Activated T-cell treated with anti-CD3 and anti-CD28 coated beads, Interleukin-2, amount 50 U/mL, for 24 hours (primary cell): ENCODE results near the gene PABPN1L.
"Not testable (repeated sequence)": the region's sequence is repeated elsewhere in the genome, so short reads cannot be mapped to it uniquely, and the experiment has no call there.

ENCODE experiments used
- DNase-seq: peaks from one replicate; pipeline ENCODE4 v3.0.0-alpha.2; 2020
- H3K27ac Mint-ChIP-seq: 2 replicates; pipeline ENCODE4 v1.8.0; 2020; ENCODE audit warnings: mild to moderate bottlenecking, mixed read lengths
- H3K27me3 Mint-ChIP-seq: 2 replicates; pipeline ENCODE4 v1.8.0; 2020; ENCODE audit warnings: mixed read lengths
- H3K36me3 Mint-ChIP-seq: 2 replicates; pipeline ENCODE4 v1.8.0; 2020; ENCODE audit warnings: low read depth, mixed read lengths
- H3K4me1 Mint-ChIP-seq: 2 replicates; pipeline ENCODE4 v1.8.0; 2020; ENCODE audit warnings: low read depth, mixed read lengths
- H3K4me3 Mint-ChIP-seq: 2 replicates; pipeline ENCODE4 v1.8.0; 2020; ENCODE audit warnings: mild to moderate bottlenecking, moderate library complexity, mixed read lengths
- H3K9me3 Mint-ChIP-seq: 2 replicates; pipeline ENCODE4 v1.8.0; 2020; ENCODE audit warnings: mixed read lengths

Gene PABPN1L

DNA sequence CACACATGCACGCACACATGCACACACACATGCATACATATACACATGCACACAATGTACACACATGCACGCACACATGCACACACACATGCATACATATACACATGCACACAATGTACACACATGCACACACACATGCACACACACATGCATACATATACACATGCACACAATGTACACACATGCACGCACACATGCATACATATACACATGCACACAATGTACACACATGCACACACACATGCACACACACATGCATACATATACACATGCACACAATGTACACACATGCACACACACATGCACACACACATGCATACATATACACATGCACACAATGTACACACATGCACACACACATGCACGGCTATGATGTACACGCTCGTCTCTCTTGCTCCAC lies 27.8 kb upstream of the PABPN1L start:
- H3K27me3 Mint-ChIP-seq, H3K4me1 Mint-ChIP-seq, H3K4me3 Mint-ChIP-seq, H3K9me3 Mint-ChIP-seq, H3K36me3 Mint-ChIP-seq, DNase-seq, H3K27ac Mint-ChIP-seq: not testable (repeated sequence)

DNA sequence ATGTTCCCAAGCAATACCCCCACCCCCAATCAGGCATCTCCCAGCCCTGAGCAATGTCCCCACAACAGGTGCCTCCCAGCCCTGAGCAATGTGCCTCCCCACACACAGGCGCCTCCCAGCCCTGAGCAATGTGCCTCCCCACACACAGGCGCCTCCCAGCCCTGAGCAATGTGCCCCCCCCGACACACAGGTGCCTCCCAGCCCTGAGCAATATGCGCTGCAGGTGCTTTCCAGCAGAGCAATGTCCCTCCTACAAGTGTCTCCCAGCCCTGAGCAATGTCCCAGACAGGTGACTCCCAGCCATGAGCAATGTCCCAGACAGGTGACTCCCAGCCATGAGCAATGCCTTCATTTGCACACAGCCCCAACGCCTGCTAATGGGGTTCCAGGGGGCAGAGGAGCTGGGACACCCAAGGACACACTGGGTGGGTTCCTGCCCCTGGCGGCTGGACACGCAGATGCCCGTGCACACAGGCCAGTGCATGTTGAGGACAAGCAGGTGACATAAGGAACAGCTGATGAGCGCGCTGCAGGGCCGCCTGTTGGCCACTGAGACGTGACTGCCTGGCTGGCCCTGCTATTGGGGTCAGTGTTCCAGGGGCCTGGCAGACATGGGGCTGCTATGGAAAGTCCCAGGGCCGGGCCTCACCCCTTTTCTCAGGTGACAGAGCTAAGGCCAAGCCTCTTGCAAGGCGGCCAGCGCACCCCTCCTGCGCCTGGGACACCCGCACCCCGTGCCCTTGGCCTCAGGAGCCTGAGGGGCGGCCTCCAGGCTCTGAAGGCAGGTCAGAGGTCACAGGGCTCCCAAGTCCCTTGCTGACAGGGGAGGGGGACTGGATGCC lies 26.9 kb upstream of the PABPN1L start:
- Mint-ChIP-seq H3K9me3 (no peaks in the 10 kb centered on the region), H3K27me3 (no peaks in the 10 kb centered on the region), H3K27ac (no peak overlapping the region), H3K4me1 (no peaks in the 10 kb centered on the region), H3K36me3 (no peaks in the 10 kb centered on the region), H3K4me3 (no peak overlapping the region)
- no peak for DNase-seq

DNA sequence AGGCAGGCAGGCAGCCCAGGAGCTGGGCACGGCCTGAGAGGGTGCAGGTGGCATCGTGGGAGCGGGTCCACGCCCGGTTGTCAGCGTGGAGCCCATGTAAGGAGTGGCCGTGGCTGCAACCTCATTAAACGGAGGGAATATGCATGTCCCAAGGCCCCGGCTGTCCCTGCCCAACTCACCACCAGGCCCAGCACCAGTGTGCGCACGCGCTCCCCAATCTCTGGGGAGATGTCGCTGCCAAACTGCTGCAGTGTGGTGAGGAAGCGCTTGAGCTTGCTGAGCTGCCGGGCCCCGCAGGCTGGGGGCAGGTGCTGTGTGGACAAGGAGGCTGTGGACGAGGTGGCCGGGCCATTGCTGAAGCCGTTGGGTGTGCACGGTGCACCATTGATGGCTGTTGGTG lies 25.6 kb upstream of the PABPN1L start:
- Mint-ChIP-seq H3K9me3 (no peaks in the 10 kb centered on the region), H3K36me3 (no peaks in the 10 kb centered on the region), H3K4me1 (no peaks in the 10 kb centered on the region), H3K4me3 (no peak overlapping the region), H3K27ac (no peak overlapping the region), H3K27me3 (no peaks in the 10 kb centered on the region)
- DNase-seq, result no peak

DNA sequence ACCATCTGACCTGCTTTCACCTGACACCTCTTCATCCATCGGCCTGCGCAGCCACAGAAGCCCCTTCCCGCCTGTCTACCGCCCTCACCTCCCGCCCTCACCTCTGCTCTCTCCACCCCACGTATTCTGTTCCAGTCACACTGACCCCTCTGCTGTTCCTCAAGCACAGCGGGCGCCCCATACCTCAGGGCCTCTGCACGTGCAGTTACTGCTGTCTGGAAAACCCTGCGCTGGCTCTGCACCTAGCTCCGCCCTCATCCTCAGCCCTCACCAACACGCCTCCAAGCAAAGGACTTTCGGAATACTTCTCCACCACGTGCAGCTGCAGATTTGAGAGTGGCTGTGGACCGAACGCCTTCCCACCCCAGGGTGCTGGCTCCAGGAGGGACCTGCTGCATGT lies 24.6 kb upstream of the PABPN1L start:
- no peaks in the 10 kb centered on the region for H3K4me1 Mint-ChIP-seq
- H3K27me3 Mint-ChIP-seq, result no peaks in the 10 kb centered on the region
- H3K36me3 Mint-ChIP-seq, result no peaks in the 10 kb centered on the region
- H3K27ac Mint-ChIP-seq, result no peak overlapping the region
- no peak overlapping the region for H3K4me3 Mint-ChIP-seq
- no peak for DNase-seq
- no peaks in the 10 kb centered on the region for H3K9me3 Mint-ChIP-seq

DNA sequence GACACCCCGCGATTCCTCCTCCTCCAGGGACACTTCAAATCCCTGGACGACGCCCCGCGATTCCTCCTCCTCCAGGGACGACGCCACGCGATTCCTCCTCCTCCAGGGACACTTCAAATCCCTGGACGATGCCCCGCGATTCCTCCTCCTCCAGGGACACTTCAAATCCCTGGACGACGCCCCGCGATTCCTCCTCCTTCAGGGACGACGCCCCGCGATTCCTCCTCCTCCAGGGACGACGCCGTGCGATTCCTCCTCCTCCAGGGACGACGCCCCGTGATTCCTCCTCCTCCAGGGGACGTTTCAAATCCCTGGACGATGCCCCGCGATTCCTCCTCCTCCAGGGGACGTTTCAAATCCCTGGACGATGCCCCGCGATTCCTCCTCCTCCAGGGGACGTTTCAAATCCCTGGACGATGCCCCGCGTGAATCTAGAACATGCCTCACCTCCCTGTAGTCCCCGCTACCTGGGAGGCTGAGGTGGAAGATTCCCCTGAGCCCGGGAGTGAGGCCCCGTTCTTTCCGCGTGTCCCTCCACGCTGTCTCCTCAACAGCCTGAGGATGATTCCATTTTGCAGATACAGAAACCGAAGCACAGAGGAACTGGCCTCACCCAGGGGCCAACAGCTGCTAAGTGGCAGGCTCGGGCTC lies 23.4 kb upstream of the PABPN1L start:
- not testable (repeated sequence) for H3K27me3 Mint-ChIP-seq, H3K36me3 Mint-ChIP-seq, DNase-seq, H3K4me1 Mint-ChIP-seq, H3K4me3 Mint-ChIP-seq, H3K27ac Mint-ChIP-seq, H3K9me3 Mint-ChIP-seq

DNA sequence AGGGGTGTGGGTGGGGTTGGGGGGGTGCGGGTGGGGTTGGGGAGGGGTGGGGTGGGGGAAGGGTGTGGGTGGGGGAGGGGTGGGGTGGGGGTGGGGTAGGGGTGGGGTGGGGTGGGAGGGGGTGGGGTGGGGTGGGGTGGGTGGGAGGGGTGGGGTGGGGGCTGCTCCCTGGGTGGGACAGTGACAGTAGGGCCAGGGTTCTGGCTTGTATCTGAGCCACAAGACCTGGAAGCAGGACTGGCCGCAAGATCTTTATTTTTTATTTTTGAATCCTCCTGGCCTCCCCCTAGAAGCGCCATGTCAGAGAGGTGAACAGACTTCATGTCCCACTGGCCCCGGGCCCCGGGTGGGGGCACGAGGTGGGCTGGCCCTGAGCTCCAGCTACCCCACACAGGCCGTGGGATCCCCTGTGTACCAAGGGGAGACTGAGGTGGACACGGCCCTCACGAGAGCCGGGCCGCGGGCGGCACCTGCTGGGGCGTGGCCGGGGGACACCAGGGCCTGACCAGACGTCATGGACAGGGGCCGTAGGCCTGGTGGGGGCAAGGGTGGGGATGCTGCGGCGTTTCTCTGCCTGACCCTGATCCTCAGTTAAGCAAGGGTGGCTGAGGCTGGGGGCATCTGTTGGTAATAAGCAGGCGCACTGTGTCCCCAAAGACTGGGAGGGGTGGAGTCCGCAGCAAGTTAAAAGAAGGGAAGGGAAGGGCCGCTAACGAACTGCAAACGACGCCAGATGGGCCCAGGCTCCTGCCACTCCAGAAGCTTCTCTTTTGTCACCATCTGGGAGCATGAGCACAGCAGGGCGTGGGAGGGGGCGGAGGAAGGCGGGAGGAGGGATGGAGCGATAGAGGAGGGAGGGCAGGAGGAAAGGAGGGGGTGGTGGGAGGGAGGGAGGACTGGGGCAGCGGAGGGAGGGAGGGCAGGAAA lies 22.3 kb upstream of the PABPN1L start:
- Mint-ChIP-seq H3K4me1 (no peaks in the 10 kb centered on the region), H3K4me3 (no peak overlapping the region), H3K9me3 (no peaks in the 10 kb centered on the region), H3K36me3 (no peaks in the 10 kb centered on the region), H3K27ac (no peak overlapping the region), H3K27me3 (no peaks in the 10 kb centered on the region)
- DNase-seq, result no peak

DNA sequence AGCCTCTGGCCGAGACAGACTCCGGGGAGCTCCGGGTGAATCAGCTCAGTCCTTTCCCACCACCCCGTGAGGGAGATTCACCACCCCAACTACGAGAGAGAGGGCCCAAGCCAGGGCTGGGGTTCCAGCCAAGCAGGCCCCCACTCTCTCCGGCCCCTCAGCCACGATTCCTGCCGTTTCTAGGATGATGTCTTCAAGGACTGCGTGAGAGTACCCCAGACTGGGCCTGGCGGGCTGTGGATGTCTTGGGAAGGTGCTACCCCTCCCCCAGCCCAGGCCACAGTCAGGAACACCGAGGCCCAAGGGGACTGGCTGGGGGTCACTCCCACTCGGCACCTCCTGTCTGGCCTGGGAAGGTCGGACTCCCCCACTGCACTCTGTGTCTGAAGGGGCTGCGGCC lies 21.6 kb upstream of the PABPN1L start:
- H3K27me3 Mint-ChIP-seq, result no peaks in the 10 kb centered on the region
- H3K9me3 Mint-ChIP-seq, result no peaks in the 10 kb centered on the region
- DNase-seq, result no peak
- no peak overlapping the region for H3K27ac Mint-ChIP-seq
- no peak overlapping the region for H3K4me3 Mint-ChIP-seq
- no peaks in the 10 kb centered on the region for H3K4me1 Mint-ChIP-seq
- H3K36me3 Mint-ChIP-seq, result no peaks in the 10 kb centered on the region

DNA sequence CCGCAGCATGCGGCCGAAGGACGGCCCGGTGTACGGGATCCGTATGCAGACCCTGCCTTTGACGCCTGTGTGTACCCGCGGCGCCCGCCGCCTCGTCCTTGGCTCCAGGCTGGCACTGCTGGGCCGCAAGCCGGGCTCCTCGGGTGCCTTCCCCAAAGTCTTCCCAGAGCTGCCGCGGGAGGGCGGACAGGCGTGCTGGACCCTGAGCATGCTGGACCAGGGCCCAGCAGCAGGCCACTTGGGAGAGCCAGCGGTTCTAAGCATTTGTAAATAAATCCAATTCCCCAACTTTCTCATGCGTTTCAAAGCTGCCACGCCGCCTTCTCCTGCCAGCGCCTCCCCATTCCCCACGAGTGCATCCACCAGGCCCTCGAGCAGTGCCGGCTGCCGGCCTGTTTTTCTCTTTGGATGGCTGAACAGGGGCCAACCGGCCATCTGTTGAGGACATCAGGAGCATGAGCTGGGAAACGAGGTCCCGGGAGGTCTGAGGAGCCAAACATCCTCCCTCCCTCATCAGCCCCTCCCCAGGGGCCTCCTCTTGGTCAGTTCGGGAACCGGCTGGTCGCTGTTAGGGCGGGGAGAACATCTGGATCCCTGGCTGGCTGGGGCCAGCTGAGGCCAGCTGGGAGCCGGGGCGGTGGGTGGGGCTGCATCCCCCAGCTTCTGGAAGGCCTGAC lies 20.5 kb upstream of the PABPN1L start:
- no peaks in the 10 kb centered on the region for H3K36me3 Mint-ChIP-seq
- H3K4me3 Mint-ChIP-seq, result no peak overlapping the region
- no peak for DNase-seq
- no peak overlapping the region for H3K27ac Mint-ChIP-seq
- H3K4me1 Mint-ChIP-seq, result peaks cover 2% of the 10 kb centered on the region
- H3K9me3 Mint-ChIP-seq, result no peaks in the 10 kb centered on the region
- no peaks in the 10 kb centered on the region for H3K27me3 Mint-ChIP-seq

DNA sequence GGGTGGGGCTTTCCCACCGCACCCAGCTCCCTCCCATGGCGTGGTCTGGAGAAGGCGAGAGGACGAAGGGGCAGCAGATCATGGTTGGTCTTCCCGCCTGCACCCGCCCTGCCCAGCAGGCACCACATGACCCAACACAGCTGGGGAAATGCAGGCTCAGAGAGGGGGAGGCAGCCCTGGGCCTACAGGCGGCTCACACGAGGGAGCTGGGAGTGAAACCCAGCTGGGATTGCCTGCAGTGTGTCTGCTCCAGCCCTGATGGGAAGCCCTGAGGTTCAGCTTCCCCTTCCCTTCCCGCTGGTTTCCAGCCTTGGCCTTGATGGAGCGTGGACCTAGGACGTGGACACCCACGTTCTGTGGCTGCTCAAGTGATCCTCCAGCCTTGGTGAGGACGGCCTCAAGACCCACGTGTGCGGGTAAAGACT lies 20.0 kb upstream of the PABPN1L start:
- Mint-ChIP-seq H3K27me3 (no peaks in the 10 kb centered on the region), H3K4me1 (peaks cover 2% of the 10 kb centered on the region), H3K36me3 (no peaks in the 10 kb centered on the region), H3K27ac (no peak overlapping the region), H3K4me3 (no peak overlapping the region), H3K9me3 (no peaks in the 10 kb centered on the region)
- DNase-seq, result no peak

DNA sequence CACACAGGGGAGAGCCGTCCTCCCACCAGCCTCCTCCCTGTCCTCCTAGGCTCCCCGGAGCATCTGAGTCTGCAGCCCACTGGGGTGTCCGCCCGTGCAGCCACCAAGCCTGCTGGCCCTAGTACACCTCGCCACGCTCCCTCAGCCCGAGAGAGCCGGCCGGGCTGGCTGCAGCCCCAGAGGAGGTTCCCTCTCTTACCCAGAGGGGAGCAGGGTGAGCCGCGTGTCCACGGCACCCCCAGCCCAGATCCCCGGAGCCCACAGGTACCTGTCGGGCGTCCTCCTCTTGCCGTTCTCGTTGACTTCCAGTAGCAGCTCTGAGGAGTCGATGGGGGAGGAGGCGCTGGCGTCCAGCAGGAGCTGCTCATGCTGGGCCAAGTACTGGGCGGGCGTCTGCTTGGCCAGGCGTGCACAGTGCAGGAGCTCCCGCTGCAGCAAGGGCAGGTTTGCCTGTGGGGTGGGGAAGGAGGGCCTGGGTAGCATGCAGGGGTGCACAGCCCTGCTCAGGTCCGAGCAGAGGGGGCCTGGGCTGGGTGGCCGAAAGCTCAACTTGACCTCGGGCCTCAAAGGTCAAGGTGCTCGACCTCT lies 19.3 kb upstream of the PABPN1L start:
- Mint-ChIP-seq H3K27ac (no peak overlapping the region), H3K36me3 (no peaks in the 10 kb centered on the region), H3K4me3 (no peak overlapping the region), H3K27me3 (no peaks in the 10 kb centered on the region), H3K4me1 (peaks cover 2% of the 10 kb centered on the region), H3K9me3 (no peaks in the 10 kb centered on the region)
- no peak for DNase-seq

DNA sequence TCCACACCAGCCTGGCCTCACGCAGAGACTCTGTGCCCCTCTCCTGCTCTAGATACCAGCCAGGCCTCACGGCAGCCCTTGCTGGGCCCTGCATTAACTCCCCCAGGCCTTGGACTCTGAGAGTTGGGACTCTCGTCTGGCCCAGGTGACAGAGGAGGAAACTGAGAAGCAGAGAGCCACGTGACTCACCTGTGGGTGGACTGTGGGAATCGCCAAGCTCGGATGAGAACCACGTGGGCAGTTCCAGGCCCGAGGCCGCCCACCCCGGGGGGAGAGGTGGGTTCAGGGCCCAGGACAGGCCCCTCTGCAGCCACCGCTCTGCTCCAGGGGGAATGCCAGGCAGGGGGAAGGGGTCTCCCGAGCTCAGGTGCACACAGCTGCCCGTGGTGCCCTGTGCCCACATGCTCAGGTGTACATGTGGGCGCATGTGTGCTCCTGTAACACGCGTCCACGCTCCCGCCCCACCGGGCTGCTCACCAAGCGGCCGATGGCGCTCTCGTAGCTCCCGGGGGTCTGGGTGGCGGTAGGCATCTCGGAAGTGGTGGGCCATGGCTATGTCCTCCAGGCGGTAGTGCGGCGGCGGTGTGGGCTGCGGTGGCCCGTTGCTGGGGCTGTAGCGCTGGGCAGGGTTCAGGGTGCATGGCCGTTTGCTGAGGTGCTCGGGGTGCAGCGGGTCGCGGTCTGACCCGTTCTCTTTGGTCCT lies 18.3 kb upstream of the PABPN1L start:
- H3K27me3 Mint-ChIP-seq, result no peaks in the 10 kb centered on the region
- H3K9me3 Mint-ChIP-seq, result no peaks in the 10 kb centered on the region
- no peak for DNase-seq
- H3K4me1 Mint-ChIP-seq, result peaks cover 2% of the 10 kb centered on the region
- no peak overlapping the region for H3K4me3 Mint-ChIP-seq
- H3K36me3 Mint-ChIP-seq, result no peaks in the 10 kb centered on the region
- no peak overlapping the region for H3K27ac Mint-ChIP-seq

DNA sequence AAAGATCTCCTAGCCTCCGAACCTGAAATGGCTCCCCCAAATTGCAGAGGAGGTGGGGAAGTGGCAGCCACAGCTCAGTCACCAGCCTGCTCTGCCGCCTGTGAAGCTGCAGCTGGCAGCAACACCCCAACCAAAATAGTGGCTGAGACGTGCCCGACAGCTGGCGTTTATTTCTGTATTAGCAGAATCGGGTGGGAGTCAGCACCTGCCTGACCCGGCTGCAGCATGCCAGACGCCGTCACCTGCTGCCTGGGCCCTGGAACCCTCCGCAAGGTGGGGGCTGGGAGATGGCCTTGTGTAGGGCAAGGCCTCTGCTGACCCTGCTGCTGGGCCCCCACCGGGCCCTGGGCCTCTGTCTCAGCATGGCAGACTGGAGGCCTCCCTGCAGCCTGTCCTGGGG lies 17.5 kb upstream of the PABPN1L start:
- Mint-ChIP-seq H3K36me3 (no peaks in the 10 kb centered on the region), H3K27ac (no peak overlapping the region), H3K4me1 (peaks cover 2% of the 10 kb centered on the region), H3K4me3 (no peak overlapping the region), H3K27me3 (no peaks in the 10 kb centered on the region), H3K9me3 (no peaks in the 10 kb centered on the region)
- no peak for DNase-seq

DNA sequence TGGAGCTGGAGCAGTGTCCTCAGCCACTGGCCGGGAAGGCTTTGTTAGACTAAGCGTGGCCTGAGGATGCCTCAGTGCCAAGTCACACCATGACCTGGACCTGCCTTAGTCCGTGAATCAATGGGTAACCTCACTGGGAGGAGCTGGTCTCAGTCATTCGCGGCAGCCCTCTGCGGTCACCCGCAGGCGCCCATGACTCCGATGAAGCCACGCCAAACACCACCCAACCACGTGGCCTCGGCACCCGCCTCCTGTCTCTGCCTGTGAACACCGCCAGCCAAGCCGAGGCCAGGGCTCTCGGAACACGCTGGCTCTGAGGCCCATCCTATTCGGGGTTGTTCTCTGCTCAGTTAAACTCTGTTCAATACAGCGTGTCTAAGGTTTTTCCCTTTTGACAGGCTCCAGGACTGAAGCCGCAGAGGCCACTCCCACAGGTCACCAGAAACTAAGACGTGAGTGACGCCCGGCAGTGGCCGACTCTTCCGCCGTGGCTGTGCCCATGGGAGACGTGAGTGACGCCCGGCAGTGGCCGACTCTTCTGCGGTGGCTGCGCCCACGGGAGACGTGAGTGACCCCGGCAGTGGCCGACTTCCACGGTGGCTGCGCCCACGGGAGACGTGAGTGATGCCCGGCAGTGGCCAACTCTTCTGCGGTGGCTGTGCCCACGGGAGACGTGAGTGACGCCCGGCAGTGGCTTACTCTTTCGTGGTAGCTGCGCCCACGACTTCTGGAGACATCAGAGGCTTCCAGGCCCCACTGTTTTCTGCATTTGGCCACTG lies 16.8 kb upstream of the PABPN1L start:
- Mint-ChIP-seq H3K4me3 (no peak overlapping the region), H3K36me3 (no peaks in the 10 kb centered on the region), H3K4me1 (peaks cover 2% of the 10 kb centered on the region), H3K27ac (no peak overlapping the region), H3K9me3 (no peaks in the 10 kb centered on the region), H3K27me3 (no peaks in the 10 kb centered on the region)
- no peak for DNase-seq
